CD4-positive, alpha-beta T cell treated with Interleukin-10 for 1 hour (primary cell): ENCODE results near the gene TGFB2.
"Not testable (repeated sequence)": the region's sequence is repeated elsewhere in the genome, so short reads cannot be mapped to it uniquely, and the experiment has no call there.

Experiments
- DNase-seq: peaks from one replicate; pipeline ENCODE4 v3.0.0-alpha.2; 2020

The TGFB2 gene

GRCh38 chr1:218344814-218345672 is at the start of gene TGFB2:
Gene TGFB2, plus strand, starts transcription at chr1:218345336. Its CDS starts 1,366 bp downstream, at chr1:218346702.
- DNase-seq: no peak

GRCh38 chr1:218296162-218296561 is 49.0 kb upstream of the TGFB2 start:
- DNase-seq: no peak

- no peak for DNase-seq
Measured at GRCh38 chr1:218297461-218297860, 47.7 kb upstream of the TGFB2 start.

- DNase-seq: no peak
Measured at GRCh38 chr1:218297867-218298266, 47.3 kb upstream of the TGFB2 start.

GRCh38 chr1:218298398-218298797 is 46.7 kb upstream of the TGFB2 start:
- DNase-seq: no peak

GRCh38 chr1:218299416-218299815 is 45.7 kb upstream of the TGFB2 start:
- DNase-seq: no peak

- DNase-seq: no peak
Measured at GRCh38 chr1:218301217-218301616, 43.9 kb upstream of the TGFB2 start.

- no peak for DNase-seq
Measured at GRCh38 chr1:218302155-218302554, 43.0 kb upstream of the TGFB2 start.

GRCh38 chr1:218303176-218303879 is 41.8 kb upstream of the TGFB2 start:
- no peak for DNase-seq

- DNase-seq: no peak
Measured at GRCh38 chr1:218304281-218305039, 40.7 kb upstream of the TGFB2 start.

- no peak for DNase-seq
Measured at GRCh38 chr1:218305472-218306064, 39.6 kb upstream of the TGFB2 start.

GRCh38 chr1:218312509-218312908 is 32.6 kb upstream of the TGFB2 start:
- no peak for DNase-seq

GRCh38 chr1:218314316-218314715 is 30.8 kb upstream of the TGFB2 start:
- DNase-seq: no peak

- no peak for DNase-seq
Measured at GRCh38 chr1:218315638-218316037, 29.5 kb upstream of the TGFB2 start.

- DNase-seq: no peak
Measured at GRCh38 chr1:218317061-218317460, 28.1 kb upstream of the TGFB2 start.

- DNase-seq: not testable (repeated sequence)
Measured at GRCh38 chr1:218320182-218320581, 25.0 kb upstream of the TGFB2 start.

- DNase-seq: no peak
Measured at GRCh38 chr1:218322762-218323161, 22.4 kb upstream of the TGFB2 start.

- DNase-seq: no peak
Measured at GRCh38 chr1:218323568-218324225, 21.4 kb upstream of the TGFB2 start.

GRCh38 chr1:218324226-218324580 is 20.9 kb upstream of the TGFB2 start:
- no peak for DNase-seq

GRCh38 chr1:218328769-218329168 is 16.4 kb upstream of the TGFB2 start:
- DNase-seq: no peak

GRCh38 chr1:218330043-218330623 is 15.0 kb upstream of the TGFB2 start:
- peak; percentile 47 for DNase-seq

- DNase-seq: no peak
Measured at GRCh38 chr1:218332416-218332815, 12.7 kb upstream of the TGFB2 start.
